ENCODE data around the gene RHEX. TPM values are rescaled to one million over a fixed set of nuclear protein-coding genes. Genes with fewer than 3 reads are reported as not detected.

RHEX gene
- polyA plus RNA-seq, 1 of the 3 experiments (the other 2 are of a cell fraction): not detected

DNA sequence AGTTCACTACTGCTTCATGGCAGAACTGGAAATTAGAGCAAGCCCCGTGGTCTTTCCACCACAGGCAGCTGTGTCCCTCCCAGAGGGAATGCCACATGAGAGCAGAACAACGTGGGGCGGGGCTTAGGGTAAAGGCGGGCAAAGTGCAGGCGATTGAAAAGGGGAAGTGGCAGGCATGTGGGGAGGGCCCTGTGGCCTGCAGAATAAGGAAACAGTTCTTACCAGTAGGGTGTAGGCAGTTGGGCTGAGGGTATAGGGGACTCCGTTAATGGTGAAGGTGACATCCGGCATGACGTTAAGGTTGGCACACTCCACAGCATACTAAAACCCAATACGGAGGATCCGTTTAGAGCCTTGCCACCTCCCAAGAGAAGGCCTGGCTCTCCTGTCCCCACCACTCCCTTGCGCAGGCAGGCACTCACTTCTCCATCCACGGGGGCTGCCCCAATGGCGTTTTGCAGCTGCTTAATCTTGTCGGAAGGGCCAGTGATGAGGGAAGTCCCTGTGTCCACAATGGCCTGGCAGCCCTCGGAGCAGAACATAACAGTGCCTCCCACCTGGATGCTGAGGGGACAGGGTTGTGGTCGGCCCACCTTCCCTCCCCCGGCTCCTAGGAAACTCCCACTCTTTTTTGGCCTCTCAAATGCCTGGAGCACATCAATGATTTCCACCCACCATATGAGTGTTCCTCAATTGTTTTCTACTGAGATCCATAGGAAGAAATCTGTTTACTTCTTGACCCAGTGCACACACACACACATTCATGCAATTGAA, 40.7 kb upstream of the RHEX start:
- no peak overlapping the region for H3K4me2 ChIP-seq
- H3K9ac ChIP-seq: no peak overlapping the region
- H2AFZ ChIP-seq (ENCODE audit: low read depth): no peak overlapping the region
- no peak for DNase-seq
- no peaks in the 10 kb centered on the region for H3K9me3 ChIP-seq
- 72% methylated on average over 17 of the region's 17 CpGs for WGBS (ENCODE audit: low lambda C conversion rate)
- H3K27me3 ChIP-seq (ENCODE audit: insufficient read depth): peaks cover 14% of the 10 kb centered on the region; the same call in 1 of the 2 replicates
- H3K27ac ChIP-seq (ENCODE audit: low read depth in 2 of 2, low read length in 1 of 2): no peak overlapping the region
- H3K36me3 ChIP-seq (replicated peaks in 1 of 2; ENCODE audit: control insufficient read depth in 1 of 2, insufficient read depth in 2 of 2, low read length in 1 of 2): no peaks in the 10 kb centered on the region
- H3K9me2 ChIP-seq: no peaks in the 10 kb centered on the region
- POLR2A ChIA-PET: no interaction called here
- H3K4me1 ChIP-seq (ENCODE audit: control insufficient read depth in 1 of 2, insufficient read depth in 2 of 2, low read depth in 1 of 2, low read length in 1 of 2): no peaks in the 10 kb centered on the region
- TF ChIP-seq GABPA (IDR thresholded peaks at IDR 0.05; ENCODE audit: low read depth) (no peak), EP300 (IDR thresholded peaks at IDR 0.05; ENCODE audit: borderline replicate concordance in 1 of 2, low read depth in 1 of 2, low read length in 1 of 2) (no peak), JUND (IDR thresholded peaks at IDR 0.05) (no peak), REST (IDR thresholded peaks at IDR 0.05; ENCODE audit: low read depth, low read length) (no peak), ZBTB33 (IDR thresholded peaks at IDR 0.05; ENCODE audit: borderline replicate concordance, low read depth) (no peak)
- CTCF ChIA-PET: interaction anchor here (0.9 to 2.4 kb wide), 2 partner anchors 18 kb away, joined by 3 to 10 read pairs; no protein-coding TSS in a partner anchor
- H3K4me3 ChIP-seq (ENCODE audit: low read depth in 2 of 2, low read length in 1 of 2): no peak overlapping the region
- H3K79me2 ChIP-seq (ENCODE audit: insufficient read depth): no peaks in the 10 kb centered on the region
- H3F3A ChIP-seq (replicated peaks; ENCODE audit: insufficient read depth): no peaks in the 10 kb centered on the region
- no peaks in the 10 kb centered on the region for H4K20me1 ChIP-seq (ENCODE audit: insufficient read depth)

DNA sequence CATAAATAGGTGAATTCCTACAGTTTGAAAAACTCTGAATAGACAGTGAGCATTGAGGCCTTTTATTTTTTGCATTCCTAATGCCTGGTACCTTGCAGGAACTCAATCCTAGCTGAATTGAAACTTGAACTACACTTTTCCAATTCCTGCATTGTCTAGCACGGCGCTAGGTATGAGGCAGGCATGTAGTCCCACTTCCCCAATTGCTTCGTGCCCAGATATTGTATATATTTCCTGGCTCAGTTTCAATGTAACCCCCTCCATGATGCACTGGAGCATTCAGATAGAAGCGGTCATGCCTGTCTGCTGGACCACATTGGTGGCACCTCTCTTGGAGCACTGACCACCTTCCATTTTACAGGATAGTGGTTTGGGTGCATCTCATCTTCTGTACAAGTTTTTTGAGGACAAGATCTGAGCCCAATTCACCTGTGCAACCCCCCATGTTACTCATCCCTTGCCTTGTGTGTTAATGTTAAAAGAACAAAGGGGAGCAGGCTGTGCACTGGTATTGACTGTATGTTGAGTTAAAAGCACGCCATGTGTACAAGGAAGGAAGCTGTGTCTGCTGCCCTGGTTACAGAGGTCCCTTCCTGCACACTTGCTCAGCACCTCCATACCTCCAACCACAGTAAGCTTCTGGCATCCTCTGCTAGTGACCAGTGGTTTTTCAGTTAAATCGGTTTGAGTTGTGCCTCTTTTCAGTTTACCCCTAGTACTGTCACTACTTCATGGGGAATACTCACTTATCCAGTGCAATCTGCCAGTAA, 39.8 kb upstream of the RHEX start:
- Histone ChIP-seq H3K4me2 (no peak overlapping the region), H3K27ac (ENCODE audit: low read depth in 2 of 2, low read length in 1 of 2) (no peak overlapping the region), H3K4me3 (ENCODE audit: low read depth in 2 of 2, low read length in 1 of 2) (no peak overlapping the region), H3K9ac (no peak overlapping the region), H3K9me2 (no peaks in the 10 kb centered on the region), H3K9me3 (no peaks in the 10 kb centered on the region), H3K36me3 (replicated peaks in 1 of 2; ENCODE audit: control insufficient read depth in 1 of 2, insufficient read depth in 2 of 2, low read length in 1 of 2) (no peaks in the 10 kb centered on the region), H2AFZ (ENCODE audit: low read depth) (no peak overlapping the region), H3K79me2 (ENCODE audit: insufficient read depth) (no peaks in the 10 kb centered on the region), H3F3A (replicated peaks; ENCODE audit: insufficient read depth) (no peaks in the 10 kb centered on the region), H4K20me1 (ENCODE audit: insufficient read depth) (no peaks in the 10 kb centered on the region), H3K27me3 (ENCODE audit: insufficient read depth) (peaks cover 14% of the 10 kb centered on the region; the same call in 1 of the 2 replicates), H3K4me1 (ENCODE audit: control insufficient read depth in 1 of 2, insufficient read depth in 2 of 2, low read depth in 1 of 2, low read length in 1 of 2) (no peaks in the 10 kb centered on the region)
- ChIA-PET CTCF (interaction anchor here (1.1 to 2.4 kb wide), 2 partner anchors 17 to 29 kb away, joined by 3 to 10 read pairs; no protein-coding TSS in a partner anchor), POLR2A (no interaction called here)
- no peak for DNase-seq
- 60% methylated on average over 6 of the region's 6 CpGs for WGBS (ENCODE audit: low lambda C conversion rate)
- no peak for TF ChIP-seq TCF12 (IDR thresholded peaks at IDR 0.05)
- TF ChIP-seq TEAD4 (IDR thresholded peaks at IDR 0.05; ENCODE audit: borderline replicate concordance, insufficient read depth): no peak

All from SK-N-SH (cell line).